K562 treated with DMSO at 1 percent for 24 hours (cell line): ENCODE data around the gene POLK. TPM values are rescaled to one million over a fixed set of nuclear protein-coding genes. Genes with fewer than 3 reads are reported as not detected.

Experiments used
- total RNA-seq: library from RNA; unstranded; fragments of 300-600 nt; gene quantifications from 2 replicates; pipeline ENCODE4 v1.2.3, GENCODE V29; 2022; ENCODE audit warnings: low read depth; ENCODE audit not compliant: insufficient read depth

The POLK gene
- total RNA-seq, result 5.5 and 5.7 TPM in 2 replicates

DNA sequence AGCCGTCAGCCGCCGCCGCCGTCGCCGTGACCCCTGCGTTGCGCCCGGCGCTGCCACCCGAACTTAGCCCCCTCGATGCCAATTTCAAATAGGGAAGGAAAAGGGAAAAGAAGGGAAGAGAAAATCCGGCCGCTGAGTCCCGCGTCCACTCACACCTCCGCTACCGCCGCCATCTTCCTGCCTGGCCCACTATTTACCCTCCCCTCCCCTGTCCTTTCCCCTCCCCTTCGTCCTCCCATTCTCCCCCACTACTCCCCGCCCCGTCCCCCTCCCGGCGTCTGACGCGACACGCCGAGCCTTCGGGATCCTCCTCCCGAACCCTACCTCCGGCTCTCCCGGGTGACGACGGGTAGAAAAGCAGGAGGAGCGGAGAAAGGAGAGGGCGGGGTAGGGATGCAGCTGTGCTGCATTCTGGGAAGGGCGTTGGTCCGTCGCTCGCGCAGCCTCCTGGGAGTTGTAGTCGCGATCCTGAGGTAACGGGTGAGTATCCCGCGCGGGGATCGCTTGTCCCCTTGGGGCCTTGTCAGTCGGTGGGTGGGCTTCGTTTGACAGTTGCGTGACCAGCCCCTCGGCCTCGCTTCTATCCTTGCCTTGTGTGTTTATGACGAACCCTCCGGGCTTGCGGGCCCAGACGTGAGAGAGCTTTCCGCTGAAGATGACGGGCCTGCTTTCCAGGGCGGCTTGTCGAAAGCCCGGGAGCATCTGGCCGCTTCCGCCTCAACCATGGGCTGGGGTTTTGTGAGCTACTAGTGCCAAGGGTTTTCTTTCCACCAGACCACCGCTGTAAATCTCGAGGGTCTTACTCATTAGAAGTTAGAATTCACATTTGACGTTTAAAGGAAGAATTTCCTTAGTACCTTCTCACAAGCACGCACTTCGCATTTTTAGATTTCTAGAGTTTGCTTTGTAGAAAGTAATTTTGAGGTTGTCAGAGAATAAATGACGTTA is at the start of gene POLK, which contains the start of gene CERT1:
Gene POLK (plus strand): TSS at position 457 of the 948 bp plus-strand sequence.
Gene CERT1 (minus strand): TSS at position 195 of the 948 bp plus-strand sequence. CDS start 422 bp downstream, outside the sequence.

DNA sequence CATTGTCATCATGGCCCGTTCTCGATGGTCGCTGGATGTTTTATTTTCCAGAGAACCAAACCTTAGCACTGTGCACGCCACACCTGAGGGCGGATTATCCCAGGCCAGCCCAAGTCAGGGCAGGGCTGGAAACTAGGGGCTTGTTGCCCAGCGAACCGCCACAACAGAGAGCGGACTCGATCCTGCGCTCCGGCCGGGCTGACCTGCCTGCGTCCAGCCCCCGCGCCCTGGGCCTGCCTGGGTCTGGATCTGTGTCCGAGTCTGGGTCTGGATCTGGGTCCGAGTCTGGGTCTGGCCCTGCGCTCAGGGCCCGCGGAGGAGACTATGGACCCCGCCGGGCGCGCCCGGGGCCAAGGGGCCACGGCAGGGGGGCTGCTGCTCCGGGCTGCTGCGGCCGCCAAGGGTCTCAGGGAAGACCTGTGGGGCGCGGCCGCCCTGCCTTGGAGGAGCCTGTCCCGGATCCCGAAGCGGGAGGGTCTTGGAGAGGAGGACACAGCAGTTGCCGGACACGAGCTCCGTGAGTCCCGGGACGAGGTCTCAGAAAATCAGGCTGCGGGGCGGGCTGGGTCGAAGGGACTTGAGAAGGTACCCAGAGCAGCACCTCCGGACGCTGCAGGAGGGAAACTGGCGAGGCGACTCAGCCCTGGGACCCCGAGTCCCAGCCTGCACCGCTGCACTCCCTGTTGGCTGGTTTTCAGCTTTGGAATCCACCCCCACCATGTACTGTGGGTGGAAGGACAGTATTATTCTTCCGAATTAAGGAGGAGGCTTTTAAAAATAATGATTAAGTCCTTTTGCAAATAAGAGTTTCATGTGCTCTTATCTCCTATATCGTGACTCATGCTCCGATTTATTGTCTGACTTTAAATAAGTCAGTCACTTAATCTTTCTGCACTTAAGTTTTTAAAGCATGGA is 99.9 kb downstream of the POLK start, which contains the start of gene ANKDD1B:
Gene ANKDD1B (plus strand): TSS at position 143 of the 915 bp plus-strand sequence. CDS start 182 bp downstream, at position 325.

Other genes with a start within 250 kb of the POLK start
- gene HMGCR, start 174.7 kb upstream of the POLK start, total RNA-seq, result 18.1 and 21.3 TPM in 2 replicates
- 21.3 and 24.6 TPM in 2 replicates for gene CERT1, start 262 bp upstream of the POLK start, total RNA-seq
- not detected in 2 replicates for gene ANKDD1B, start 99.6 kb downstream of the POLK start, total RNA-seq
- gene POC5, start 205.5 kb downstream of the POLK start, total RNA-seq, result 24.0 and 27.3 TPM in 2 replicates